IMR-90 (cell line): ENCODE data around the gene SLIT3. TPM values are rescaled to one million over a fixed set of nuclear protein-coding genes. Genes with fewer than 3 reads are reported as not detected.

Experiments used
- ATAC-seq: fragments of 200-7000 bp; cut with Tn5 transposase; 2 replicates; pipeline ENCODE4 v1.9.1; 2020; ENCODE audit warnings: low read depth, mild to moderate bottlenecking, moderate library complexity
- BruUV-seq: library from RNA; stranded (reverse); fragments of 400-500 nt; replicated peaks from 2 replicates; lab custom pipeline; 2021; lab: Mats Ljungman, UMichigan
- CTCF ChIA-PET: fragments of 300-600 bp; formaldehyde crosslinking; extraction: SDS; loops from one replicate; lab custom pipeline; 2021; ENCODE audit warnings: antibody characterized with exemption; lab: Yijun Ruan, JAX
- POLR2A ChIA-PET: fragments of 300-600 bp; sonication (Branson Sonifier 250); formaldehyde crosslinking; loops from one replicate; lab custom pipeline; 2022; ENCODE audit warnings: antibody characterized with exemption; ENCODE audit not compliant: unreplicated experiment; lab: Charles Lee
- DNase-seq: peaks from one replicate; pipeline ENCODE4 v3.0.0; 2013
- H2AFZ ChIP-seq: replicated peaks from 2 replicates; pipeline ENCODE3; 2013; ENCODE audit warnings: low read length, mild to moderate bottlenecking; ENCODE audit not compliant: poor library complexity
- H2AK5ac ChIP-seq: 2 replicates; pipeline ENCODE4 v1.6.1; 2013; ENCODE audit warnings: low read depth, low read length, inconsistent platforms
- H2AK9ac ChIP-seq: replicated peaks from 2 replicates; pipeline ENCODE3; 2013; ENCODE audit warnings: mild to moderate bottlenecking, low read depth, low read length, moderate library complexity; ENCODE audit not compliant: poor library complexity
- H2BK120ac ChIP-seq: 2 replicates; pipeline ENCODE4 v1.6.1; 2013; ENCODE audit warnings: low read depth, low read length, inconsistent platforms
- H2BK15ac ChIP-seq: 3 replicates; pipeline ENCODE4 v1.6.1; 2013; ENCODE audit warnings: low read depth, low read length, inconsistent platforms
- H2BK20ac ChIP-seq: 2 replicates; pipeline ENCODE4 v1.6.1; 2013; ENCODE audit warnings: low read depth, mild to moderate bottlenecking, inconsistent platforms, low read length, moderate library complexity
- H2BK5ac ChIP-seq: 2 replicates; pipeline ENCODE4 v1.6.1; 2013; ENCODE audit warnings: mild to moderate bottlenecking, low read depth, low read length, inconsistent platforms; ENCODE audit not compliant: poor library complexity, severe bottlenecking
- H3K14ac ChIP-seq: replicated peaks from 2 replicates; pipeline ENCODE4 v1.6.1; 2013; ENCODE audit warnings: low read depth, low read length, inconsistent platforms
- H3K18ac ChIP-seq: 2 replicates; pipeline ENCODE4 v1.6.1; 2013; ENCODE audit warnings: low read depth, low read length, control low read depth
- H3K23ac ChIP-seq: 2 replicates; pipeline ENCODE4 v1.6.1; 2013; ENCODE audit warnings: low read depth, low read length, inconsistent platforms
- H3K27ac ChIP-seq: 2 replicates; pipeline ENCODE4 v1.5.1; 2013; ENCODE audit warnings: mild to moderate bottlenecking, control low read depth, low read length; ENCODE audit not compliant: insufficient read depth
- H3K27me3 ChIP-seq: 2 replicates; pipeline ENCODE4 v1.6.1; 2013; ENCODE audit warnings: low read length; ENCODE audit not compliant: control insufficient read depth, insufficient read depth
- H3K36me3 ChIP-seq: 2 replicates; pipeline ENCODE4 v1.6.1; 2013; ENCODE audit warnings: low read length, mixed read lengths; ENCODE audit not compliant: control insufficient read depth, insufficient read depth
- H3K4ac ChIP-seq: 2 replicates; pipeline ENCODE4 v1.6.1; 2013; ENCODE audit warnings: low read depth, low read length, inconsistent platforms
- H3K4me1 ChIP-seq: 2 replicates; pipeline ENCODE4 v1.6.1; 2013; ENCODE audit warnings: low read length, mixed read lengths; ENCODE audit not compliant: control insufficient read depth, insufficient read depth
- H3K4me2 ChIP-seq: 2 replicates; pipeline ENCODE4 v1.6.1; 2013; ENCODE audit warnings: low read depth, mild to moderate bottlenecking, control low read depth, low read length, moderate library complexity
- H3K4me3 ChIP-seq: 2 replicates; pipeline ENCODE4 v1.5.1; 2013; ENCODE audit warnings: low read depth, mild to moderate bottlenecking, control low read depth, low read length, moderate library complexity; ENCODE audit not compliant: insufficient read depth
- H3K56ac ChIP-seq: 2 replicates; pipeline ENCODE4 v1.6.1; 2013; ENCODE audit warnings: low read length, inconsistent platforms; ENCODE audit not compliant: insufficient read depth; ENCODE audit errors: extremely low read depth
- H3K79me1 ChIP-seq, 2 experiments: 2 replicates each; pipeline ENCODE4 v1.6.1; 2013; ENCODE audit warnings: low read length in 2 of 2, inconsistent platforms in 1 of 2, low read depth in 1 of 2
- H3K9ac ChIP-seq: 2 replicates; pipeline ENCODE4 v1.6.1; 2013; ENCODE audit warnings: low read depth, low read length, control low read depth
- H3K9me1 ChIP-seq: 2 replicates; pipeline ENCODE4 v1.6.1; 2013; ENCODE audit warnings: low read length, inconsistent platforms; ENCODE audit not compliant: insufficient read depth
- H3K9me3 ChIP-seq: 2 replicates; pipeline ENCODE4 v1.6.1; 2013; ENCODE audit warnings: low read length; ENCODE audit not compliant: control insufficient read depth, insufficient read depth
- H4K20me1 ChIP-seq: 2 replicates; pipeline ENCODE4 v1.6.1; 2013; ENCODE audit warnings: low read length, inconsistent platforms; ENCODE audit not compliant: insufficient read depth
- H4K5ac ChIP-seq: 2 replicates; pipeline ENCODE4 v1.6.1; 2013; ENCODE audit warnings: mild to moderate bottlenecking, low read depth, low read length, control low read depth
- H4K8ac ChIP-seq, 2 experiments: 2 replicates each; pipeline ENCODE4 v1.6.1; 2013; ENCODE audit warnings: low read depth in 2 of 2, low read length in 2 of 2, control low read depth in 1 of 2, inconsistent platforms in 1 of 2
- H4K91ac ChIP-seq: 2 replicates; pipeline ENCODE4 v1.6.1; 2013; ENCODE audit warnings: low read depth, low read length, inconsistent platforms; ENCODE audit not compliant: insufficient read depth
- BHLHE40 ChIP-seq: fragments of 150-350 bp; IDR thresholded peaks from 2 replicates; pipeline ENCODE4 v1.6.1; 2016; ENCODE audit warnings: mild to moderate bottlenecking, low read depth, low read length
- CHD1 ChIP-seq: IDR thresholded peaks from 2 replicates; pipeline ENCODE4 v1.6.1; 2012; ENCODE audit warnings: low read depth, low read length, improper control_type of control experiment
- FOS ChIP-seq: fragments of 150-350 bp; IDR thresholded peaks from 2 replicates; pipeline ENCODE4 v1.6.1; 2016; ENCODE audit warnings: low read depth, low read length
- MAFK ChIP-seq: IDR thresholded peaks from 2 replicates; pipeline ENCODE4 v1.6.1; 2012; ENCODE audit warnings: low read depth, low read length, improper control_type of control experiment
- MAZ ChIP-seq: IDR thresholded peaks from 2 replicates; pipeline ENCODE4 v1.6.1; 2012; ENCODE audit warnings: low read depth, mild to moderate bottlenecking, low read length, improper control_type of control experiment, moderate library complexity, borderline replicate concordance
- MXI1 ChIP-seq: IDR thresholded peaks from 2 replicates; pipeline ENCODE4 v1.6.1; 2012; ENCODE audit warnings: low read depth, mild to moderate bottlenecking, low read length, moderate library complexity, borderline replicate concordance
- NFE2L2 ChIP-seq: fragments of 150-350 bp; IDR thresholded peaks from 2 replicates; pipeline ENCODE4 v1.6.1; 2016; ENCODE audit warnings: low read depth, mild to moderate bottlenecking, low read length
- POLR2A ChIP-seq: IDR thresholded peaks from 2 replicates; pipeline ENCODE4 v1.6.1; 2012; ENCODE audit warnings: mild to moderate bottlenecking, low read depth, low read length
- RAD21 ChIP-seq: IDR thresholded peaks from 2 replicates; pipeline ENCODE4 v1.6.1; 2012; ENCODE audit warnings: low read length, improper control_type of control experiment
- RCOR1 ChIP-seq: IDR thresholded peaks from 2 replicates; pipeline ENCODE4 v1.6.1; 2012; ENCODE audit warnings: mild to moderate bottlenecking, low read length, improper control_type of control experiment; ENCODE audit not compliant: insufficient replicate concordance
- RFX5 ChIP-seq: IDR thresholded peaks from 2 replicates; pipeline ENCODE4 v1.8.0; 2012; ENCODE audit warnings: low read depth, mild to moderate bottlenecking, low read length, moderate library complexity
- WGBS, 2 experiments: methylation state at CpG; one replicate each; pipeline versions ENCODE4 v1.1.5 to v1.1.7; 2013; ENCODE audit warnings: missing lambda C conversion rate in 2 of 2; ENCODE audit not compliant: insufficient read length in 1 of 2; ENCODE audit errors: extremely low coverage in 2 of 2; 5-methylcytosine and 5-hydroxymethylcytosine counted together
- dilution Hi-C: fragments of 300-500 bp; cut with HindIII; formaldehyde crosslinking; loops from one replicate; pipeline ENCODE4 v1.14.3; 2018; ENCODE audit warnings: low sequenced_read_pairs; ENCODE audit not compliant: unreplicated experiment
- in situ Hi-C: fragments of 300-500 bp; cut with MboI; formaldehyde crosslinking; loops from 3 replicates; pipeline ENCODE4 v1.14.3; 2019; ENCODE audit warnings: low sequenced_read_pairs, inconsistent platforms, mixed read lengths
- intact Hi-C: fragments of 100-400 bp; cut with micrococcal nuclease; formaldehyde crosslinking; loops from 2 replicates; pipeline ENCODE4 v1.10.0; 2022
- polyA plus RNA-seq, 3 experiments: library from polyadenylated mRNA; depleted of rRNA; stranded (reverse); fragments of >200 nt; gene quantifications; 2 replicates each; pipeline ENCODE4 v1.2.3, GENCODE V29; 2012; ENCODE audit warnings: low replicate concordance in 1 of 3
- total RNA-seq: library from RNA; depleted of rRNA; stranded (reverse); fragments of >200 nt; gene quantifications from 2 replicates; pipeline ENCODE4 v1.2.3, GENCODE V29; 2012
- TF ChIP-seq, protein P1 (sequence below): conservative IDR thresholded peaks from 2 replicates; pipeline ENCODE4 v1.5.1; 2012; ENCODE audit warnings: mild to moderate bottlenecking, low read depth, low read length, improper control_type of control experiment
- TF ChIP-seq, protein P2 (sequence below): fragments of 150-350 bp; IDR thresholded peaks from 2 replicates; pipeline ENCODE4 v1.6.1; 2017; ENCODE audit warnings: mild to moderate bottlenecking, antibody characterized with exemption, low read length, low read depth
- TF ChIP-seq, protein P3 (sequence below): fragments of 150-350 bp; IDR thresholded peaks from 2 replicates; pipeline ENCODE4 v1.6.1; 2016; ENCODE audit warnings: low read depth, mild to moderate bottlenecking, low read length, moderate library complexity, borderline replicate concordance

The SLIT3 gene
- total and polyA plus RNA-seq, 2 of the 4 experiments (the other 2 are of a cell fraction), result 0.18 to 0.50 TPM

DNA sequence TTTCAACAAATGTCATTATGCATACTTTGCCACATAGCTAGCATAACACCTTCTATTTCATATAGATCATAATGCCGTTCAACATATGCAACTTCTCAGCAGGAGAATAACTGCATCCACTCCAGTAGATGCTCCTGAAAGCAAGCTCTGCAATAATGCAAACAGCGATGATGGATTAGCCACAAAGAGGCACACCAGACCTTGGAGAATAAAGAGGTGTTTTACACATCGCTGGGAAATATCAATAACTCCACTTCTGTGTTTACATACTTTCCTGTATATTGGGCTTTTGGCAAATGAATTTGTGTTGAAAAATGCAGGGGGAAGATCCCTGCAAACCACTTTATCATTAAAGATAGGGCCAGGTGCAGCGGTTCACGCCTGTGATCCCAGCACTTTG, 450.3 kb downstream of the SLIT3 start:
- Histone ChIP-seq H2AK9ac (no peak overlapping the region), H3K9me1 (no peaks in the 10 kb centered on the region), H3K27me3 (no peaks in the 10 kb centered on the region; the same call in 1 of the 2 replicates), H3K9me3 (no peaks in the 10 kb centered on the region), H4K8ac (no peak overlapping the region), H2BK20ac (no peak overlapping the region), H3K27ac (no peak overlapping the region), H3K9ac (no peak overlapping the region), H4K91ac (no peak overlapping the region), H4K5ac (no peak overlapping the region), H4K20me1 (no peaks in the 10 kb centered on the region), H3K4me2 (no peak overlapping the region), H3K4me3 (no peak overlapping the region), H2BK120ac (no peak overlapping the region), H2AK5ac (no peak overlapping the region), H3K18ac (no peak overlapping the region), H2BK5ac (no peak overlapping the region), H3K36me3 (no peaks in the 10 kb centered on the region), H3K23ac (no peak overlapping the region), H3K4me1 (no peaks in the 10 kb centered on the region), H3K14ac (no peak overlapping the region), H3K4ac (no peak overlapping the region), H3K79me1 (no peaks in the 10 kb centered on the region), H2AFZ (no peak overlapping the region), H3K56ac (no peak overlapping the region), H2BK15ac (no peak overlapping the region)
- dilution Hi-C loops (no loop called here), intact Hi-C loops (no loop called here), in situ Hi-C loops (no loop called here)
- DNase-seq, result no peak
- POLR2A ChIA-PET, result no interaction called here
- CTCF ChIA-PET, result interaction anchor here (0.5 kb wide), 1 partner anchor 9 kb away, joined by 3 read pairs; no protein-coding TSS in a partner anchor
- no peak for ATAC-seq
- TF ChIP-seq RCOR1 (no peak), BHLHE40 (no peak), NFE2L2 (no peak), RAD21 (no peak), MAFK (no peak), CHD1 (no peak), RFX5 (no peak), MAZ (no peak), POLR2A (no peak), MXI1 (no peak), FOS (no peak)
- TF ChIP-seq, protein P1, sequence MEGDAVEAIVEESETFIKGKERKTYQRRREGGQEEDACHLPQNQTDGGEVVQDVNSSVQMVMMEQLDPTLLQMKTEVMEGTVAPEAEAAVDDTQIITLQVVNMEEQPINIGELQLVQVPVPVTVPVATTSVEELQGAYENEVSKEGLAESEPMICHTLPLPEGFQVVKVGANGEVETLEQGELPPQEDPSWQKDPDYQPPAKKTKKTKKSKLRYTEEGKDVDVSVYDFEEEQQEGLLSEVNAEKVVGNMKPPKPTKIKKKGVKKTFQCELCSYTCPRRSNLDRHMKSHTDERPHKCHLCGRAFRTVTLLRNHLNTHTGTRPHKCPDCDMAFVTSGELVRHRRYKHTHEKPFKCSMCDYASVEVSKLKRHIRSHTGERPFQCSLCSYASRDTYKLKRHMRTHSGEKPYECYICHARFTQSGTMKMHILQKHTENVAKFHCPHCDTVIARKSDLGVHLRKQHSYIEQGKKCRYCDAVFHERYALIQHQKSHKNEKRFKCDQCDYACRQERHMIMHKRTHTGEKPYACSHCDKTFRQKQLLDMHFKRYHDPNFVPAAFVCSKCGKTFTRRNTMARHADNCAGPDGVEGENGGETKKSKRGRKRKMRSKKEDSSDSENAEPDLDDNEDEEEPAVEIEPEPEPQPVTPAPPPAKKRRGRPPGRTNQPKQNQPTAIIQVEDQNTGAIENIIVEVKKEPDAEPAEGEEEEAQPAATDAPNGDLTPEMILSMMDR, result no peak
- TF ChIP-seq, protein P2, sequence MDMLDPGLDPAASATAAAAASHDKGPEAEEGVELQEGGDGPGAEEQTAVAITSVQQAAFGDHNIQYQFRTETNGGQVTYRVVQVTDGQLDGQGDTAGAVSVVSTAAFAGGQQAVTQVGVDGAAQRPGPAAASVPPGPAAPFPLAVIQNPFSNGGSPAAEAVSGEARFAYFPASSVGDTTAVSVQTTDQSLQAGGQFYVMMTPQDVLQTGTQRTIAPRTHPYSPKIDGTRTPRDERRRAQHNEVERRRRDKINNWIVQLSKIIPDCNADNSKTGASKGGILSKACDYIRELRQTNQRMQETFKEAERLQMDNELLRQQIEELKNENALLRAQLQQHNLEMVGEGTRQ, result no peak
- TF ChIP-seq, protein P3, sequence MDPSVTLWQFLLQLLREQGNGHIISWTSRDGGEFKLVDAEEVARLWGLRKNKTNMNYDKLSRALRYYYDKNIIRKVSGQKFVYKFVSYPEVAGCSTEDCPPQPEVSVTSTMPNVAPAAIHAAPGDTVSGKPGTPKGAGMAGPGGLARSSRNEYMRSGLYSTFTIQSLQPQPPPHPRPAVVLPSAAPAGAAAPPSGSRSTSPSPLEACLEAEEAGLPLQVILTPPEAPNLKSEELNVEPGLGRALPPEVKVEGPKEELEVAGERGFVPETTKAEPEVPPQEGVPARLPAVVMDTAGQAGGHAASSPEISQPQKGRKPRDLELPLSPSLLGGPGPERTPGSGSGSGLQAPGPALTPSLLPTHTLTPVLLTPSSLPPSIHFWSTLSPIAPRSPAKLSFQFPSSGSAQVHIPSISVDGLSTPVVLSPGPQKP, result no peak
- no TSS peak for BruUV-seq
- 92% methylated on average over 2 of the region's 5 CpGs; no CpG with 5 or more reads in 1 of the 2 experiments for WGBS, 2 experiments
